Neural crest cell (in vitro differentiated cells): Measurements from ENCODE around the gene VSIG10L. TPM values are rescaled to one million over a fixed set of nuclear protein-coding genes. Genes with fewer than 3 reads are reported as not detected.

Source experiments
- DNase-seq: peaks from one replicate; pipeline ENCODE4 v3.0.0; 2021; ENCODE audit warnings: low read depth, mixed read lengths, low spot score
- H3K27ac Mint-ChIP-seq: one replicate; pipeline ENCODE4 v1.8.0; 2021; ENCODE audit warnings: mild to moderate bottlenecking, mixed read lengths; ENCODE audit not compliant: unreplicated experiment
- H3K27me3 Mint-ChIP-seq: 2 replicates; pipeline ENCODE4 v1.8.0; 2021; ENCODE audit warnings: low read depth, mild to moderate bottlenecking, mixed read lengths
- H3K36me3 Mint-ChIP-seq: 2 replicates; pipeline ENCODE4 v1.8.0; 2021; ENCODE audit warnings: low read depth, mild to moderate bottlenecking, mixed read lengths
- H3K4me1 Mint-ChIP-seq: 2 replicates; pipeline ENCODE4 v1.8.0; 2021; ENCODE audit warnings: mixed read lengths
- H3K4me3 Mint-ChIP-seq: one replicate; pipeline ENCODE4 v1.8.0; 2021; ENCODE audit warnings: mild to moderate bottlenecking, mixed read lengths
- H3K9me3 Mint-ChIP-seq: 2 replicates; pipeline ENCODE4 v1.8.0; 2021; ENCODE audit warnings: mixed read lengths
- total RNA-seq: library from RNA; stranded (reverse); gene quantifications from 2 replicates; pipeline ENCODE4 v1.2.1, GENCODE V29; 2021
- TF ChIP-seq, protein P1 (sequence below): fragments of 200-600 bp; sonication (generic); conservative IDR thresholded peaks from 2 replicates; pipeline ENCODE4 v1.5.0; 2021; ENCODE audit warnings: antibody characterized with exemption, mild to moderate bottlenecking

VSIG10L gene
- total RNA-seq, 1 donor from 2014 or later, result 3.1 TPM

DNA sequence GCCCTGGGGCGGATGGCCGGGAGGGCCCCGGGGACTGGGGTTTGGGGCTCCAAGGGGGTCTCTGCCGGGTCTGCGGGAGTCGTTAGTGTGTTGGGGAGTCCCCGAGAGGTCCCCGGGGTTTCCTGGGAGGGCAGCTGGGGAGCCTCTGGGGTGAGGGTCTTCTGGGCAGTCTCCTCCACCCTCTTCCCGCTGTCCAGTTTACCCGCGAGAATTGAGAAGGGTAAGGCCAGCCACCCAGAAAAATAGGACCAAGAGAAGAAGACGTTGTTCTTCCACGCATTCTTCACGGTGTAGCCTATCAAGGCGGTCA is 25.3 kb upstream of the VSIG10L start:
- peak overlapping the region; percentile 99 for H3K4me3 Mint-ChIP-seq
- TF ChIP-seq, protein P1, sequence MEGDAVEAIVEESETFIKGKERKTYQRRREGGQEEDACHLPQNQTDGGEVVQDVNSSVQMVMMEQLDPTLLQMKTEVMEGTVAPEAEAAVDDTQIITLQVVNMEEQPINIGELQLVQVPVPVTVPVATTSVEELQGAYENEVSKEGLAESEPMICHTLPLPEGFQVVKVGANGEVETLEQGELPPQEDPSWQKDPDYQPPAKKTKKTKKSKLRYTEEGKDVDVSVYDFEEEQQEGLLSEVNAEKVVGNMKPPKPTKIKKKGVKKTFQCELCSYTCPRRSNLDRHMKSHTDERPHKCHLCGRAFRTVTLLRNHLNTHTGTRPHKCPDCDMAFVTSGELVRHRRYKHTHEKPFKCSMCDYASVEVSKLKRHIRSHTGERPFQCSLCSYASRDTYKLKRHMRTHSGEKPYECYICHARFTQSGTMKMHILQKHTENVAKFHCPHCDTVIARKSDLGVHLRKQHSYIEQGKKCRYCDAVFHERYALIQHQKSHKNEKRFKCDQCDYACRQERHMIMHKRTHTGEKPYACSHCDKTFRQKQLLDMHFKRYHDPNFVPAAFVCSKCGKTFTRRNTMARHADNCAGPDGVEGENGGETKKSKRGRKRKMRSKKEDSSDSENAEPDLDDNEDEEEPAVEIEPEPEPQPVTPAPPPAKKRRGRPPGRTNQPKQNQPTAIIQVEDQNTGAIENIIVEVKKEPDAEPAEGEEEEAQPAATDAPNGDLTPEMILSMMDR, result no peak
- no peaks in the 10 kb centered on the region for H3K27me3 Mint-ChIP-seq
- DNase-seq, result no peak
- peak overlapping the region; percentile 99 for H3K27ac Mint-ChIP-seq
- peaks cover 50% of the 10 kb centered on the region for H3K4me1 Mint-ChIP-seq
- no peaks in the 10 kb centered on the region for H3K36me3 Mint-ChIP-seq
- H3K9me3 Mint-ChIP-seq, result no peaks in the 10 kb centered on the region

DNA sequence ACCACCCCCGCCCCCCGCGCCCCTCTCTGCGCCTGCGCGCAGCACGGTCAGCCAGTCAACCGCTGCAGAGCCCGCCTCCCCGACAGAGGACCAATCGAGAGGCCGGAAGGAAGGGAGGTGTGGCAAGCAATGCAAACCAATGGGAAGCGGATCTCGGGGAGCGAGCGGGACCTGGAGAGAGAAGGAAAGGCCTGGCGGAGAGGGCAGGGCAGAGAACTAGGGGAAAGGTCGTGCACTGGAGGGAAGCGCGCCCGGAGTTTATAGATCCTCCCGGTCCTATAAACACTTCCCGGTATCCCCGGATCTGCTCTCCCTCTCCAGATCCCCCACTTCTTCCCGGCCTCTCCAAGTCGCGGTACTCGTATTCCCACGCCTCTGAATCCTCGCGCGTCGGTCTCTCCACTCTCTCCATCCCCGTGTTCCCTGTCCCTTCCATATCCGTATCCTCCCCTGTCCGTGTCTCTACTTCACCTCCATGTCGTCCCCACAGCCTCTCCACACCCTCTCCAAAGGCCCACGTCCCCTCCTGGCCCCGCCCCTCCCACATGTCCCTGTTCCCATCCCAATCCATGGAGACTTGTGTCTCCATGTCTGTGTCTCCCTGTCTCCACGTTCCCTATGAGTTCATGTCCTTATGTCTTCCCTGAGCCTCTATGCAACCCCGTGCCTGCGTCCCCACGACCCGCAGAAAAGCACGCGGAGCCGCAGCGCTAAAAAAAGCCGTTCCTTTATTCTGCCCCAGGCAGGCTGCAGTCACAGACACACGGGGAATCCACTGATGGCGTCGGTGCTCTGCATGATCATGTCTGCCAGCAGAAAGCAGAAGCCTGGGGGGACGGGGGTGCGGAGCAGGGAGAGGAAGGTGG is 24.7 kb upstream of the VSIG10L start:
- peak overlapping the region; percentile 99 for H3K27ac Mint-ChIP-seq
- no peaks in the 10 kb centered on the region for H3K9me3 Mint-ChIP-seq
- peak; percentile 92 for DNase-seq
- no peaks in the 10 kb centered on the region for H3K27me3 Mint-ChIP-seq
- peak overlapping the region; percentile 99 for H3K4me3 Mint-ChIP-seq
- H3K36me3 Mint-ChIP-seq, result no peaks in the 10 kb centered on the region
- TF ChIP-seq, protein P1, result no peak
- peaks cover 50% of the 10 kb centered on the region for H3K4me1 Mint-ChIP-seq

DNA sequence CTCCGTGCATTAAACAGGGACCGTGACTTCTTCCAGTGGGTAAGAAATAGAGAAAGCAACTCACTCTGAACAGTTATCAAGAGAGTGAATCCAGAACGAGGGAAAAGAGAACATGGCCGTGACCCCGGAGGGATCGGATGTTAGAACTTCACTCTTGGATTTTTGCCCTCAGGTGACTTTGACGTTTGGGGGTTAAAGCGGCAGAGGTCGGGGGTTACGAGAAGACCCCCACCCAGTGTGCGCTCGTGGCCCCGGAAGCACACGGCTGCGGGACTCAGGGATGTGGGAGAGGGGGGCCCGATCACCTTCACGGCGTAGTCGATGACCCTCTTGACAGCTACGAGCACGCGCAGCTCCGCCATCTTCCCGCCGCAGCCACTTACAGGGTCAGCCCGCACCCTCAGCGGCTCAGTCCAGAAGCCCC is 24.0 kb upstream of the VSIG10L start, which contains the start of gene ETFB:
Gene ETFB, minus strand, starts transcription at position 424 of the 424 bp plus-strand sequence. Its CDS starts 62 bp downstream, at position 362.
- peaks cover 50% of the 10 kb centered on the region for H3K4me1 Mint-ChIP-seq
- no peak for DNase-seq
- peak within 1 kb of the TSS; percentile 99 for H3K4me3 Mint-ChIP-seq
- no peaks in the 10 kb centered on the region for H3K27me3 Mint-ChIP-seq
- TF ChIP-seq, protein P1, result no peak
- H3K27ac Mint-ChIP-seq, result peak within 1 kb of the TSS; percentile 99
- no peaks in the 10 kb centered on the region for H3K36me3 Mint-ChIP-seq
- no peaks in the 10 kb centered on the region for H3K9me3 Mint-ChIP-seq

DNA sequence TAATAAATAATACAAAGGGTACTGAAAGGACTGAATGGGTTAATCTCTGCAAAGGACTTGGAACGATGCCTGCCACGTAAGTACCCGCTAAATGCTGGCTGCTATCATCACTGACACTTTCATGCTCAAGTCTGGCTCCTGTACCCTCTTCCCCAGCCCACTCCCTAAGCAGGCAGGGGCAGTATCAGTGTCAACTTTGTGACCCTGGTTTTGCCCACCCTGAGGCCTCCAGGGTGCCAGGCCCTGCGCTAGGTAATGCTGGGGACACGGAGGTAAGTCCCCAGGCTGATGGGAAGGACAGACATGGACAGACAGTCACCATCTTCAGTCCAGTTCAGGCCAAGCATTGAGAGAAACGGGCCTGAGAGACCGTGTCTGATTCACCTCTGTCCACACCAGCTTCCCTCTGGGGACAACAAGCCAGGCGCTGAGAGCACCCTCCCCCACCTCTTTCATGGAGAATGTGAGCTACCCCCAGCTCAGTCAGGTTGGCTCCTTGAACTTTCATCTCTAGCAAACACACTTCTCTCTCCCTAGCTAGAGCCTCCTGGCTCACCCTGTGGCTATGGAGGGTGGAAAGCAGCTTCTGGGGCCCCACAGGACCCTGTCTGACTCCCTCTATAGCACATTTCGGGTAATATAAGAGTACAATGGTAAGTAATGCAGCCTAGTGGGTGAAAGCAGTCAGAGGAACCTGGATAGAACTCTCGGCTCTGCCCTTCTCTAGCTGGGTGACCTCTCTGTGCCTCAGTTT is 23.4 kb upstream of the VSIG10L start:
- TF ChIP-seq, protein P1, result no peak
- no peak for DNase-seq
- H3K9me3 Mint-ChIP-seq, result no peaks in the 10 kb centered on the region
- H3K4me3 Mint-ChIP-seq, result peak overlapping the region; percentile 99
- H3K36me3 Mint-ChIP-seq, result no peaks in the 10 kb centered on the region
- H3K4me1 Mint-ChIP-seq, result peaks cover 50% of the 10 kb centered on the region
- H3K27me3 Mint-ChIP-seq, result no peaks in the 10 kb centered on the region
- H3K27ac Mint-ChIP-seq, result peak overlapping the region; percentile 93

DNA sequence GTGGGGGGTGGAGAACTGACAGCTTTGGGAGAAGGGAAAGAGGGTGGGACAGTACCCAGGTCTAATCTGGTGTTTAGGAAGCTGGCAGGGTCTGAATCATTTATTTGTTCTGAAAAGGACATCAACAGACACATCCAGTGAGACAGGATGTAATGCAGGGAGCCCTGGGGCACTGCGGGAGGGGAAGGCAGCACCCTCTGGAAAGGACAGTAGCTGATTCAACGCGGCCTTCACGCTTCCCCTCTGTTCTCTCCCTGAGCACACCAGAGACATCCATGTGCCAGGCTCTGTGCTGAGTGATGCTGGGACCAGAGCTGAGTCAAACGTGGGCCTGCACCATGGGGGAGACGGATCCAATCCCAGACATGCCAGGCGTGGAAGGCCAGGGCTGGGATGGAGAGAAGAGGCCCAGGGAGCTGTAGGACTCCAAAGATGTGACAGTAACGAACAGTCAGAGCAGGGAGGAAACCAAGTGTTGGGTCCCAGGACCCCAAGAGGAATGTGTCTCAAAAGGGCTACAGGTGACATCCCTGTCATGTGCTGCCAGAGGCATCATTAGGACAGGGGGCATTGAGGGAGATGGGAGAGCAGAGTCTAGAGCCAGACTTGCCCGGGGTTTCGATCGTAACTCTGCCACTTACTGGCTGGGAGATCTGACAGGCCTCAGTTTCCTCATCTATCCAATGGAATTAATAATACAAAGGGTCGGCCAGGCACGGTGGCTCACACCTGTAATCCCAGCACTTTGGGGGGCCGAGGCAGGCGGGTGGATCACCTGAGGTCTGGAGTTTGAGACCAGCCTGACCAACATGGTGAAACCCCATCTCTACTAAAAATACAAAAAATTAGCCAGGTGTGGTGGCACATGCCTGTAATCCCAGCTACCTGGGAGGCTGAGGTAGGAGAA is 22.5 kb upstream of the VSIG10L start:
- peak overlapping the region; percentile 81 for H3K4me3 Mint-ChIP-seq
- H3K4me1 Mint-ChIP-seq, result peaks cover 50% of the 10 kb centered on the region
- H3K27me3 Mint-ChIP-seq, result no peaks in the 10 kb centered on the region
- H3K36me3 Mint-ChIP-seq, result no peaks in the 10 kb centered on the region
- DNase-seq, result no peak
- TF ChIP-seq, protein P1, result no peak
- H3K27ac Mint-ChIP-seq, result peak overlapping the region; percentile 5
- no peaks in the 10 kb centered on the region for H3K9me3 Mint-ChIP-seq
